ENCODE data around the gene TBL3. TPM values are rescaled to one million over a fixed set of nuclear protein-coding genes. Genes with fewer than 3 reads are reported as not detected.

Gene TBL3
- total RNA-seq, 4 donors from 2014 or later: 34.4 to 91.8 (median 53.7) TPM

DNA sequence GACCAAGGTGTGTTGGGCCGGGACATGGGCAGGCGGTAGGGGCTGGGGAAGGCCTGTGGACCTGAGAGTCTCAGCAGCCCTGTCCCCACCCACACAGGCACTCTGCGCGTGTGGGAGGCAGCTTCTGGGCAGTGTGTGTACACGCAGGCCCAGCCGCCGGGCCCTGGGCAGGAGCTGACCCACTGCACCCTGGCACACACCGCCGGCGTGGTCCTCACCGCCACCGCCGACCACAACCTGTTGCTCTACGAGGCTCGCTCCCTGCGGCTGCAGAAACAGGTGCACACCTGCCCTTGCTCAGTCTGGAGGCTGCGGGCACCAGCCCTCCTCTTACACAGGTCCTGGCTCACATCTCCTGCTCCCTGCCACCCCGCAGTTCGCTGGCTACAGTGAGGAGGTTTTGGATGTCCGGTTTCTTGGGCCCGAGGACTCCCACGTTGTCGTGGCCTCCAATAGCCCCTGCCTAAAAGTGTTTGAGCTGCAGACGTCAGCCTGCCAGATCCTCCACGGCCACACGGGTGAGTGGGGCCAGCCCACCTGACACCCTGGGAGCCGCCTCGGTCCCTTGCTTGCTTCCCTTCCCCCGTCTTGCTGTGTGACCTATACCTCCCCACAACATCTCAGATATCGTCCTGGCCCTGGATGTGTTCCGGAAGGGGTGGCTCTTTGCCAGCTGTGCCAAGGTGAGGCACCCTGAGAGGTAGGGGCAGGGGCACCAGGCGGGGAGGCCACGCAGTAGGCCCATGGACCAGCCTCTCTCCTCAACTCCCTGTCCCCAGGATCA is 3.8 kb downstream of the TBL3 start:
- no peak overlapping the region for H3K27ac ChIP-seq
- peaks cover 13% of the 10 kb centered on the region for H3K27me3 ChIP-seq
- no peak overlapping the region for H3K4me3 ChIP-seq (replicated peaks in 1 of 3)
- WGBS, 2 donors: 92 to 94% methylated on average over 26 to 28 of the region's 33 CpGs
- H3K36me3 ChIP-seq: peaks cover 43 to 50% of the 10 kb centered on the region in 2 donors
- TF ChIP-seq CTCF (IDR thresholded peaks at IDR 0.05) (no peak), POLR2A (IDR thresholded peaks at IDR 0.05) (no peak)
- no peaks in the 10 kb centered on the region for H3K9me3 ChIP-seq
- no peak for DNase-seq
- peaks cover 12 to 26% of the 10 kb centered on the region in 2 donors for H3K4me1 ChIP-seq
- intact Hi-C loops (cut with DNase I): no loop called here

- H3K4me3 ChIP-seq (replicated peaks in 1 of 3): no peak overlapping the region
- H3K36me3 ChIP-seq: peaks cover 43 to 50% of the 10 kb centered on the region in 2 donors
- DNase-seq: no peak
- no peak overlapping the region for H3K27ac ChIP-seq
- no peaks in the 10 kb centered on the region for H3K9me3 ChIP-seq
- TF ChIP-seq POLR2A (IDR thresholded peaks at IDR 0.05) (no peak), CTCF (IDR thresholded peaks at IDR 0.05) (no peak)
- peaks cover 8 to 21% of the 10 kb centered on the region in 2 donors for H3K4me1 ChIP-seq
- WGBS, 2 donors: 90 to 92% methylated on average over 2 to 5 of the region's 8 CpGs
- intact Hi-C loops (cut with DNase I): no loop called here
- peaks cover 13% of the 10 kb centered on the region for H3K27me3 ChIP-seq
Measured at GRCh38 chr16:1976216-1976520, 4.3 kb downstream of the TBL3 start.

DNA sequence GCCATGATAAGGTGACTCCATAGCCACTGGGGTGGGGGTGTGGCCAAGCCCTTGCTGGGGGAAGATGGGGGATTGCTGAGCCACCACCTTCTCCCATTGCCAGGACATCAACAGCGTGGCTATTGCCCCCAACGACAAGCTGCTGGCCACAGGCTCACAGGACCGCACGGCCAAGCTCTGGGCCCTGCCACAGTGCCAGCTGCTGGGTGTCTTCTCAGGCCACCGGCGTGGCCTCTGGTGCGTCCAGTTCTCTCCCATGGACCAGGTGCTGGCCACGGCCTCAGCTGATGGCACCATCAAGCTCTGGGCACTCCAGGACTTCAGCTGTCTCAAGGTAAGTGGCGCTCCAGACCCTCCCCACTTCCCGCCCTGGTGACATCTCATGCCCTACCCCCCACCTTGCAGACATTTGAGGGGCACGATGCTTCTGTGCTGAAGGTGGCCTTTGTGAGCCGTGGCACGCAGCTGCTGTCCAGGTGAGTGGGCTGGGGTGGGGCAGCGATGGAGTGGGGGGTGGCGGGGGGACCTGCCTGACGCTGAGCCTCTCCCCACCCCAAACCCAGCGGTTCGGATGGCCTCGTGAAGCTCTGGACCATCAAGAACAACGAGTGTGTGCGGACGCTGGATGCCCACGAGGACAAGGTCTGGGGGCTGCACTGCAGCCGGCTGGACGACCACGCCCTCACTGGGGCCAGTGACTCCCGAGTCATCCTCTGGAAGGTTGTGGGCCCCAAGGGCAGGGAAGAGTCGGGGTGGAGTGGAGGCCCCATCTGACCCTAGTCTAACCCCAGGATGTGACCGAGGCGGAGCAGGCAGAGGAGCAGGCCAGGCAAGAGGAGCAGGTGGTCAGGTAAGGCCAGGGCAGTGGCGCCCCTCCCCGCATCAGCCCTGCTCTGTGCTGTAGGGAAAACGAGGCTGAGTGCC is 5.4 kb downstream of the TBL3 start:
- 92 to 99% methylated on average over 12 to 22 of the region's 33 CpGs for WGBS, 2 donors
- intact Hi-C loops (cut with DNase I): no loop called here
- H3K27ac ChIP-seq: no peak overlapping the region
- H3K36me3 ChIP-seq: peaks cover 43 to 50% of the 10 kb centered on the region in 2 donors
- no peak overlapping the region for H3K4me3 ChIP-seq (replicated peaks in 1 of 3)
- TF ChIP-seq POLR2A (IDR thresholded peaks at IDR 0.05) (no peak), CTCF (IDR thresholded peaks at IDR 0.05) (no peak)
- no peak for DNase-seq
- no peaks in the 10 kb centered on the region for H3K9me3 ChIP-seq
- H3K27me3 ChIP-seq: peaks cover 13% of the 10 kb centered on the region
- H3K4me1 ChIP-seq: peaks cover 5 to 18% of the 10 kb centered on the region in 2 donors

- intact Hi-C loops (cut with DNase I): no loop called here
- peaks cover 1 to 13% of the 10 kb centered on the region in 2 donors for H3K4me1 ChIP-seq
- TF ChIP-seq POLR2A (IDR thresholded peaks at IDR 0.05): no peak
- TF ChIP-seq CTCF (IDR thresholded peaks at IDR 0.05): no peak
- H3K9me3 ChIP-seq: no peaks in the 10 kb centered on the region
- no peak overlapping the region for H3K4me3 ChIP-seq (replicated peaks in 1 of 3)
- no peak overlapping the region for H3K27ac ChIP-seq
- DNase-seq: no peak
- 93 to 95% methylated on average over 10 to 13 of the region's 18 CpGs for WGBS, 2 donors
- peaks cover 43 to 50% of the 10 kb centered on the region in 2 donors for H3K36me3 ChIP-seq
- H3K27me3 ChIP-seq: peaks cover 13% of the 10 kb centered on the region
Measured at GRCh38 chr16:1977875-1978268, 6.0 kb downstream of the TBL3 start.
